Large intestine (tissue), 3 donors: ENCODE measurements around the gene BTBD2. TPM values are rescaled to one million over a fixed set of nuclear protein-coding genes. Genes with fewer than 3 reads are reported as not detected.
"Not testable (repeated sequence)": the region's sequence is repeated elsewhere in the genome, so short reads cannot be mapped to it uniquely, and the experiment has no call there.

Experiments used
- DNase-seq, 2 donors: peaks; one replicate each; pipeline versions ENCODE4 v3.0.0 to v3.0.0-alpha.2; 2013
- H3K27ac ChIP-seq: one replicate; pipeline ENCODE4 v1.5.1; 2013; ENCODE audit warnings: low read length
- H3K27me3 ChIP-seq: 2 replicates; pipeline ENCODE4 v1.6.1; 2013; ENCODE audit warnings: low read length; ENCODE audit not compliant: control insufficient read depth, insufficient read depth
- H3K36me3 ChIP-seq: 2 replicates; pipeline ENCODE4 v1.6.1; 2013; ENCODE audit warnings: low read length; ENCODE audit not compliant: control insufficient read depth, insufficient read depth
- H3K4me1 ChIP-seq: one replicate; pipeline ENCODE4 v1.6.1; 2013; ENCODE audit warnings: low read length; ENCODE audit not compliant: control insufficient read depth, insufficient read depth
- H3K4me3 ChIP-seq: one replicate; pipeline ENCODE4 v1.5.1; 2013; ENCODE audit warnings: low read length
- H3K9me3 ChIP-seq: one replicate; pipeline ENCODE4 v1.6.1; 2013; ENCODE audit warnings: mild to moderate bottlenecking, low read depth, low read length, moderate library complexity; ENCODE audit not compliant: control insufficient read depth
- WGBS: methylation state at CpG from one replicate; pipeline ENCODE4 v1.1.5; 2013; ENCODE audit warnings: low lambda C conversion rate; ENCODE audit not compliant: insufficient coverage; 5-methylcytosine and 5-hydroxymethylcytosine counted together
- polyA plus RNA-seq: library from polyadenylated mRNA; unstranded; fragments of 120-200 nt; gene quantifications from one replicate; pipeline ENCODE4 v1.2.1, GENCODE V29; 2013

The BTBD2 gene
- polyA plus RNA-seq, 1 donor: 96.7 TPM

DNA sequence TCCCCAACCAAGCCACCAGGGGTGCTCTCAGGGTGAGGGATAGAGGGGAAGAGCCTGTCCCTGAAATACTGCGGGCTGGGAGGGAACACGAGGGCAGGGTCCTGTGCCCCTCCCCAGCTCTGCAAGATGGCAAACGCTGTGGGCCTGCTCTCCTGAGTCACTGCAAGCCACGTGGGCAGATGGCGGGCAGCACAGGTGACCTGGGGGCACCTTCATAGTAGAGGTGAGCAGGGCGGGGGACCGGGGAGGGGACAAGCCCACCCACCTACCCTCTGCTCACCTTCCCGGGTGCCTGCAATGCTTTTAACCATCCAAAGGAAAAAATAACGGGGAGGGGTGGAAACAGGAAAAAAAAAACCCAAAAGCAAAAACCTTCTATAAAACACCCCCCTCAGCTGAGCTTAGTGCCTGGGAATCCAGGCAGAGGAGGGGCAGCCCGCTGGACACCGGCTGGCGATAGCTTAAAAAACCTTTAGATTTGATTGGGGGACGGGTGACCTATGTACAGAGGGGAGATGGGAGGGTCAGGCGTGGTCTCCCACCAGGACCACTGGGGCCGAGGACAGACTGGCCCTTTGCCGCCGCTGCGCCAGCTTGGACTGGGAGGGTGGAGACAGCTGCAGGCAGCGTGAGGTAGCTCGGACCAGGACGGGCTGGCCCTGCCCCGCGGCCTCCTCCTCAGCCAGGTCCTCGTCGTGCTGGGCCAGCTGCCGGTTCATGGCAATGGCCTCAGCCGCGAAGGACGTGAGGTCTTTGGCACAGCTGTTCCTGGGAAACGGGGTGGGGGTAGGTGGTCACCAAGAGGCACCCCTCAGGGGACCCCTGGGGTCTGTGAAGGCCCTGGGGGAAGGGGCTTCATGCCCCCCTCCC lies 23.8 kb upstream of the BTBD2 start:
- Histone ChIP-seq H3K27ac (no peak overlapping the region), H3K9me3 (peaks cover 27% of the 10 kb centered on the region), H3K4me3 (no peak overlapping the region), H3K36me3 (peaks cover 54% of the 10 kb centered on the region), H3K4me1 (peaks cover 34% of the 10 kb centered on the region), H3K27me3 (no peaks in the 10 kb centered on the region)
- no peak for DNase-seq
- 100% methylated on average over 2 of the region's 30 CpGs for WGBS

DNA sequence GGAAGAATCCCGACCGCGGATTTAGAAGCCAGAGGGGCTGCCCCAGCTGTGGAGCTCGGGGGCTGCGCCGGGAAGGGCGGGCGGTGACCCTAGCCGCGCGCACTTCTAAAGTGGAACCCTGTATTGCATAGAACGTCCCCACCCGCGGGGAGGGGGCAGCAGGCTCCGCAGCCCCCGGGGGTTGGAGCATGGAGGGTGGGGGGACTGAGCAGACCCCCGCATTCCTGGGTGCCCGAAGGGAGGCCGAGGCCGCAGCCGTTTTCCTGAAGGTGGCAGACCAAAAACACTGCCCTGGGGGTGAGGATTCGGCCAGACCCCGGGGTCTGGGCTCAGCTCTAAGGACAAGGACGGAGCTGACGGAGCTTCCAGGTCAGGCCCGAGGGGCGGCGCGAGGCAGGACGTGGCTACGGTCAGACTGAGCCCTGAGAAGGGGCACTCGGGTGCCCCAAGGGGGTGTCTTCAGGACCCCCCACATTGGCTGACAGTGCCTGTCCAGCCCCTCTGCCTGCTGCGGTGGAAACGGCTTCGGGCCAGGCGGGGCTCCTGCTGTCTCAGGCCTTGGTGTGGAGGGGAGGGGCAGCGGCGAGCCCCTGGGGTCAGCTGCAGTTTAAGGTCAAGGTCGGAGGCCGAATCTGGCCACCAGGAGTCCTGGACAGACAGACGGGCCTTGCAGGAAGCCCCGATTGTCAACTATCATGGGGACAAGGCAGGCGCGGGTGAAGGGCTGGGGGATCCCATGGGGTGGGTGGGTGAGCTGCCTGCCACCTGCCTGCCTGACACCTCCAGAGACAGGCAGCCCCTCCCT lies 23.0 kb upstream of the BTBD2 start:
- WGBS: no CpG with 5 or more reads among the region's 44 CpGs
- Histone ChIP-seq H3K27me3 (no peaks in the 10 kb centered on the region), H3K36me3 (peaks cover 49% of the 10 kb centered on the region), H3K9me3 (peaks cover 27% of the 10 kb centered on the region), H3K27ac (no peak overlapping the region), H3K4me3 (no peak overlapping the region), H3K4me1 (peaks cover 33% of the 10 kb centered on the region)
- no peak for DNase-seq

DNA sequence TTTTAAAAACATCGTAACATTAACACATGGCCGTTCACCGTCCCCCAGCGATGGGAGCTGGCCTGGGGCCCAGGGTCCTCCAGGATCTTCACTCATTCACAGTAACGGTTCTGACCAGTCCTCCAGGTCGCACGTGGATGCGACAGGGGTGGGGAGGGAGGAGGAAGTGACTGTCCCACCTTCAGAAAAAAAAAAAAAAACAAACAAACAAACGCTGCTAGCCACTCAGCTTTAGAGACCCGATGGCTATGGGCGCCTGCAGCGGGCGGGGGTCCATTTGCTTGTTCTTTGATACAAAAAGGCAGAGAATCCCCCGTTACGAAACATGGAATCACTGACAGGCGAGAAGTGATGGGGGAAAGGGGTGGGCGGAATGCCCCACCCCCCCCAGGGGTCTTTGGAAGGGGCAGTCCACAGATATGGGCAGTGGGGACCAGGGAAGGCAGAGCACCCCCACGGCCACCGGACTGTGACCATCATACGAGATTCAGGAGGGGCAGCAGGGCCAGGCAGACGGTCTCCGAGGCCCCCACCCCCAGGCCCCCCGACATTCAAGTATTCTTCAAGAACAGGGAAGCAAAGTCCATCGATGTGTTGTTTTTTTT lies 22.2 kb upstream of the BTBD2 start:
- no peaks in the 10 kb centered on the region for H3K27me3 ChIP-seq
- DNase-seq: peak in 1 of 2 donors; percentile 6

DNA sequence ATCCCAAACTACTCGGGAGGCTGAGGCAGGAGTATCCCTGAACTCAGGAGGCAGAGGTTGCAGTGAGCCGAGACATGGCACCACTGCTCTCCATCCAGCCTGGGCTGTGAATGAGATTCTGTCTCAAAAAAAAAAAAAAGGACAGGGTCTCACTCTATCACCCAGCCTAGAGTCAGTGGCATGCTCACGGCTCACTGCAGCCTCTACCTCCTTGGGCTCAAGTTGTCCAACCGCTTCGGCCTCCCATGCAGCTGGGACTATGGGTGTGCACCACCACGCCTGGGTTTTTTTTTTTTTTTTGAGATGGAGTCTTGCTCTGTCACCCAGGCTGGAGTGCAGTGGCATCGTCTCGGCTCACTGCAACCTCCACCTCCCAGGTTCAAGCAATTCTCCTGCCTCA lies 20.9 kb upstream of the BTBD2 start:
- no peak for DNase-seq
- Histone ChIP-seq H3K4me1 (peaks cover 20% of the 10 kb centered on the region), H3K36me3 (peaks cover 32% of the 10 kb centered on the region), H3K27ac (no peak overlapping the region), H3K27me3 (no peaks in the 10 kb centered on the region), H3K4me3 (no peak overlapping the region), H3K9me3 (peaks cover 25% of the 10 kb centered on the region)
- WGBS: no CpG with 5 or more reads among the region's 8 CpGs

More for the DNA sequence above, 22.2 kb upstream of the BTBD2 start:
- H3K4me1 ChIP-seq: peaks cover 27% of the 10 kb centered on the region
- no CpG with 5 or more reads among the region's 24 CpGs for WGBS
- H3K27ac ChIP-seq: no peak overlapping the region
- H3K9me3 ChIP-seq: peaks cover 27% of the 10 kb centered on the region
- H3K36me3 ChIP-seq: peaks cover 42% of the 10 kb centered on the region
- no peak overlapping the region for H3K4me3 ChIP-seq

DNA sequence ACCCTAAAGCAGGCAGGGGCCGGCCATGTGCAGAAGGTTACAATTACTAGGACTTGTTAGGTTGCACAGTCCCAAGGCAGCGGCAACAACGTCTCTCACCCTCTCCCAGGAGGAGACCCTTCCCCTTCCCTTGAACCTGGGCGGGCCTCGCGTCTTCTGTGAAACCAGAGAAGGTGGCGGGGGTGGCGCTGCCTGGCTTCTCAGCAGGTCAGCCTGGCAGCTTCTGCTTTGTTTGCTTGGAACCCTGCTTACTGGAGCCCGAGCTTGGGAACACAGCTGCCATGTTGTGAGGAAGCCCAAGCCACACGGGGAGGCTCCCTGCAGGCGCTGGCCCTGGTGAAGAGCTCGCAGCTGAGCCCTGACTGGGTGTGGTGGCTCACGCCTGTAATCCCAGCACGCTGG lies 20.1 kb upstream of the BTBD2 start:
- Histone ChIP-seq H3K36me3 (peaks cover 24% of the 10 kb centered on the region), H3K4me3 (no peak overlapping the region), H3K9me3 (peaks cover 25% of the 10 kb centered on the region), H3K27ac (no peak overlapping the region), H3K4me1 (peaks cover 12% of the 10 kb centered on the region), H3K27me3 (no peaks in the 10 kb centered on the region)
- no CpG with 5 or more reads among the region's 14 CpGs for WGBS
- DNase-seq: no peak

DNA sequence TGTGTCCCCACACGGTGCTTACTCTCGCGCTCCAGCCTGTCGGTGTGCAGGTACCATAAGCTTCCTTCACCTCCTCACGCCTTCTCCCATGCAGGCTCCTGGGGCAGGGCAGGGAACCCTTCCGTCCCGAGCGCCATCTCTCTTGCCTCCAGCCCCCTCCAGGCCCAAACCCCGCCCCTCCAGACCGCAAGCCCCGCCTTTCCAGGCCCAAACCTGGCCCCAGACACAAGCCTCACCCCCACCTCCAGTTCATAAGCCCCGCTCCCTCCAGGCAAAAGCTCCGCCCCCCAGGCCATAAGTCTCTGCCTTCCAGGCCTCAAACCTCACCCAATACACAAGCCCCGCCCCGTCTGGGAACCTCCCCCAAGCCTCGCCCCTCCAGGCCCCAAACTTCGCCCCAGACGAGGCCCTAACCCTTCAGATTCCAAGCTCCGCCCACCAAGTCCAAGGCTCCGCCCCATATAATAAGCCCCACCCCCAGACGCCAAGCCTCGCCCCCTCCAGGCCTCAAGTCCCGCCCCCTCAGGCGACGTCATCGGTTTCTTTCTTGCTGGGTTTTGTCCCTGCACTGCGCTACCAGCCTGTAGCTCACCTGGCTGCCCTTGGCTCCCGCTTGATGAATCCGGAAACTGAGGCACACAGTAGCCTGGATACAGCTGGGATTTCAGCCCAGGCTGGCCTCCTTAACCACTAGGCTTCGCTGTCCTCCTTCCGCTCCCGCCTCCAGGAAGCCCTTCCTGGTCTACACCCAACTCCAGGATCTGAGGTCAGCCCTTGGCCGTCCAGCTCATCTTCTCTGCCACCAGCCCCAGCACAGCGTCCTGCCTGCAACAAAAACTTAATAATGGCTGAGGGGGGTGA lies 19.4 kb upstream of the BTBD2 start:
- H3K36me3 ChIP-seq: peaks cover 18% of the 10 kb centered on the region
- peaks cover 25% of the 10 kb centered on the region for H3K9me3 ChIP-seq
- H3K27ac ChIP-seq: peak overlapping the region; percentile 22
- DNase-seq: peak; percentile 63 to 72
- peaks cover 10% of the 10 kb centered on the region for H3K4me1 ChIP-seq
- WGBS: no CpG with 5 or more reads among the region's 34 CpGs
- no peaks in the 10 kb centered on the region for H3K27me3 ChIP-seq
- peak overlapping the region; percentile 30 for H3K4me3 ChIP-seq

DNA sequence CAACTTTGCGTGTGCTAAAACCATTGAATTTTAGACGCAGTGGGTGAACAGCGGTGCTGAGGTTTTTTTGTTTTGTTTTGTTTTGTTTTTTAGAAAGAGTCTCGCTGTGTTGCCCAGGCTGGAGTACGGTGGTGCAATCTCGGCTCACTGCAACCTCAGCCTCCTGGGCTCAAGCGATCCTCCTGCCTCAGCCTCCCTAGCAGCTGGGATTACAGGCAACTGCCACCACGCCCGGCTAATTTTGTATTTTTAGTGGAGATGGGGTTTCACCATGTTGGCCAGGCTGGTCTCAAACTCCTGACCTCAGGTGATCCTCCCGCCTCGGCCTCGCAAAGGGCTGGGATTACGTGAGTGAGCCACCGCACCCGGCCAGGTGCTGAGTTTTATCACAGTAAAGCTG lies 18.7 kb upstream of the BTBD2 start:
- H3K27ac ChIP-seq, H3K27me3 ChIP-seq, DNase-seq: not testable (repeated sequence)
- no CpG with 5 or more reads among the region's 15 CpGs for WGBS
- Histone ChIP-seq H3K4me1 (peaks cover 10% of the 10 kb centered on the region), H3K36me3 (peaks cover 11% of the 10 kb centered on the region), H3K9me3 (peaks cover 25% of the 10 kb centered on the region), H3K4me3 (peak overlapping the region; percentile 30)

DNA sequence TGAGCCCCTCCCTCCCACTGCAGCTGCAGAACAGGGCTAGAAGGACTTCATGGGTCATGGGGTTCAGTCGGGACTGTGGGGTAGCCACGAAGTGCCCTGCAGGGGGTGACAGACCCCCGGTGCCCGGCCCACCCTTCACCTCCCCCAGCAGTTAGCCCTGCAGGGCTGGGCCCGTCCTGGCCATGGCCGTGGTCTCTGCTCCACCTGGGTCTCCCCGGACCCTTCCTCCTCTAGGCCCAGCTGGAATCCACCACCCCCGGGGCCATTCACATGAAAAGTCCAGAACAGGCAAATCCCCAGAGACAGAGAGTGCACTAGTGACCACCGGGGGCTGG lies 18.3 kb upstream of the BTBD2 start:
- Histone ChIP-seq H3K27ac (no peak overlapping the region), H3K4me3 (no peak overlapping the region), H3K36me3 (peaks cover 6% of the 10 kb centered on the region), H3K27me3 (no peaks in the 10 kb centered on the region), H3K4me1 (peaks cover 10% of the 10 kb centered on the region), H3K9me3 (peaks cover 25% of the 10 kb centered on the region)
- DNase-seq: no peak
- WGBS: no CpG with 5 or more reads among the region's 9 CpGs

DNA sequence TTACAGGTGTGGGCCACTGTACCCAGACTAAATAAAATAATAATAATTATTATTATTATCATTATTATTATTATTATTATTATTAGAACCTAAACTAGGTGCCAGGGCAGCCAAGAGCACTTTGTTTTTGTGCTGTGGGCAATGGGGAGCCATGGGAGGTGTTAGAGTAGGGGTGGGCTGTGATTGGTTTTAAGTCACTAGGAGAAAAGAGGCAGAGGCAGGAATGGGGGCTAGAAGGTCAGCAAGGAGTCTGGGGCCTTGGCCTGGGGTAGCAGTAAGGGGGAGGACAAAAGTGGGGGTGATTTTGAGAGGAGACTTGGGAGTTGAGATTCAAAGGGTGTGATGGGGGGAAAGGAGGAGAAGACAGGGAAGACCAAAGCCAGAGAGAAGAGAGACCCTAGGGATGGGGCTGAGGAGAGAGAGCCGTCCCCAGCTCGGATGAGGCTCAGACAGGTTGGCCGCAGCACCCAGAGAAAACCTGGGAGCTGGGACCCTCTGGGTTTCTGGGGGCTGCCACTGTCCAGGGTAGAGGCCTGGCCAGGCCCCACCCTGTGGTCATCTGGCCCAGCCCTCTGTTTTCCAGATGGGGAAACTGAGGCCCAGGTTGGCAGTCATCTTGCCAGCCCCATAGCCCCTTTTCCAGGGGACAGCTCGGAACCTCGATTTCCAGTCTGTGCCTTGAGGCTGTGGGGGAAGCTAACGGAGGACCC lies 17.8 kb upstream of the BTBD2 start:
- H3K27ac ChIP-seq: no peak overlapping the region
- H3K4me1 ChIP-seq: peaks cover 10% of the 10 kb centered on the region
- DNase-seq: no peak
- peaks cover 21% of the 10 kb centered on the region for H3K9me3 ChIP-seq
- H3K36me3 ChIP-seq: peaks cover 2% of the 10 kb centered on the region
- WGBS: no CpG with 5 or more reads among the region's 6 CpGs
- H3K4me3 ChIP-seq: no peak overlapping the region
- no peaks in the 10 kb centered on the region for H3K27me3 ChIP-seq
